Activated naive CD8-positive, alpha-beta T cell treated with anti-CD3 and anti-CD28 coated beads for 36 hours (primary cell): ENCODE results near the gene RAET1E. TPM values are rescaled to one million over a fixed set of nuclear protein-coding genes. Genes with fewer than 3 reads are reported as not detected.
A peak's percentile ranks its signal among the peaks of the same experiment; 100 is the strongest.

Experiments
- DNase-seq: peaks from one replicate; pipeline ENCODE4 v3.0.0; 2021
- H3K27ac Mint-ChIP-seq: one replicate; pipeline ENCODE4 v1.8.0; 2022; ENCODE audit warnings: mild to moderate bottlenecking, moderate library complexity, mixed read lengths
- H3K27me3 Mint-ChIP-seq: one replicate; pipeline ENCODE4 v1.8.0; 2022; ENCODE audit warnings: mild to moderate bottlenecking, mixed read lengths
- H3K36me3 Mint-ChIP-seq: one replicate; pipeline ENCODE4 v1.8.0; 2021; ENCODE audit warnings: mild to moderate bottlenecking, mixed read lengths
- H3K4me1 Mint-ChIP-seq: one replicate; pipeline ENCODE4 v1.8.0; 2021; ENCODE audit warnings: mixed read lengths
- H3K4me3 Mint-ChIP-seq: one replicate; pipeline ENCODE4 v1.8.0; 2022; ENCODE audit warnings: mild to moderate bottlenecking, moderate library complexity, mixed read lengths
- H3K9me3 Mint-ChIP-seq: one replicate; pipeline ENCODE4 v1.8.0; 2022; ENCODE audit warnings: mixed read lengths
- total RNA-seq, 2 experiments: library from RNA; stranded (reverse); gene quantifications; one replicate each; pipeline ENCODE4 v1.2.3, GENCODE V29; 2021

Gene RAET1E
- total RNA-seq, 2 experiments from 2014 or later: not detected

- no peak for DNase-seq
- Mint-ChIP-seq H3K27me3 (peaks cover 4% of the 10 kb centered on the region), H3K4me3 (no peak overlapping the region), H3K9me3 (peaks cover 9% of the 10 kb centered on the region), H3K27ac (no peak overlapping the region), H3K4me1 (no peaks in the 10 kb centered on the region), H3K36me3 (no peaks in the 10 kb centered on the region)
Measured at GRCh38 chr6:149905911-149906371, 8.0 kb upstream of the RAET1E start.

DNA sequence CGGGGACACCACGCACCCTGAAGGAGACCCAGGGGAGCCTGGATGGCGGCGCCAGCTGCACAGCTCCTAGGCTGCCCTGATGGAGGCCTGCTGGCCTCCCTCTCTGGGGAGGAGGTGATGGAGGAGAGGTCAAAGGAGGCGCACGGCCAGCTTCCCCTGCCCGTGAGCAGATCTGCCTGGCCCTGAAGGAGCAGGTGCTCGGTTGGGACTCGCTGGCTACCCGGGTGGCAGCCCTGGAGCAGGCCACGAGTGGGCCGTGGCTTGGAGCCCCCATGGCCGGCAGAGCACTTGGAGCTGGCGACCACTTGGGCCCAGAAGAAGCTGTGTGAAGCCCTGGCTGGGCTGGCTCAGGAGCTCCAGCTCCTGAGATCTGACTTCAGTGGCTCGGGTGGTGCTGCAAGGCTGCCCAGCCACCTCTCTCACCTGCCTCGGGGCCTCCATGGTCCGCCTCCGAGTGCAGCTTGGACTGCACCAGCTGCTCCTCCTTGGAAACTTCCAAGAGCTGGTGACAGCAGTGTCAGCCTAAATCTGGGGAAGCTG, 7.5 kb upstream of the RAET1E start:
- Mint-ChIP-seq H3K27me3 (peaks cover 4% of the 10 kb centered on the region), H3K36me3 (no peaks in the 10 kb centered on the region), H3K9me3 (peaks cover 9% of the 10 kb centered on the region), H3K27ac (no peak overlapping the region), H3K4me1 (no peaks in the 10 kb centered on the region), H3K4me3 (no peak overlapping the region)
- no peak for DNase-seq

DNA sequence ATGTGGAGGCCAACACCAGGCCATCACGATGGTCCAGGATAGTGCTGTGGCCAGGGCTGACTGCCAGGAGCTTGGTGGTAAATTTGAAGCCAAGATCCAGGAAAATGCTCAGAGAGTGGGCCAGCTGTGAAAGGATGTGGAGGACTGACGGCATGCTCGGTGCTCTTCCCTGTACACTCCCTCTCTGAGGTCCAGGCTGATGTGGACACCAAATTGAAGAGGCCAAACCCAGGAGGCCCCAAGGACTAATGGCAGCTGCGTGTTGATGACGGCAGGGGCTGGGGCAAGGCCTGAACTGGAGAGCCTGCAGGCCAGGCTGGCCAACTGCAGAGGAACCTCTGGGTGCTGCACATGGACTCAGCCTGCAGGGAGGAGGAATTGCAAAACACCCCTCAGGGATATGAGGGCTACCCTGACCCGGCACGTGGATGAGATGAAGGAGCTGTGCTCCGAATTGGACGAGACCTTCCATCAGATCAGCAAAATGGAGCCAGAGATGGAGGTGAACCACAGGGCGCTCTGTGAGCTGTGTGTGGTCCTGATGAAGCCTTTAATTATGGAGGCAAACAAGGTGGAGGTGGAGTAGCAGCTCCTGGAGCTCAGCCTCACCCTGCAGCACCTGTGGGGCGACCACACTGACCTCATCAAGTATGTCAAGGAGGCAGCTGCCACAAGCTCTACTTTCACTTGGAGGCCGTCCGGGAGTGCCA, 6.9 kb upstream of the RAET1E start:
- no peaks in the 10 kb centered on the region for H3K36me3 Mint-ChIP-seq
- H3K4me1 Mint-ChIP-seq: no peaks in the 10 kb centered on the region
- H3K27me3 Mint-ChIP-seq: peaks cover 4% of the 10 kb centered on the region
- no peak for DNase-seq
- H3K9me3 Mint-ChIP-seq: peaks cover 9% of the 10 kb centered on the region
- H3K4me3 Mint-ChIP-seq: no peak overlapping the region
- no peak overlapping the region for H3K27ac Mint-ChIP-seq

DNA sequence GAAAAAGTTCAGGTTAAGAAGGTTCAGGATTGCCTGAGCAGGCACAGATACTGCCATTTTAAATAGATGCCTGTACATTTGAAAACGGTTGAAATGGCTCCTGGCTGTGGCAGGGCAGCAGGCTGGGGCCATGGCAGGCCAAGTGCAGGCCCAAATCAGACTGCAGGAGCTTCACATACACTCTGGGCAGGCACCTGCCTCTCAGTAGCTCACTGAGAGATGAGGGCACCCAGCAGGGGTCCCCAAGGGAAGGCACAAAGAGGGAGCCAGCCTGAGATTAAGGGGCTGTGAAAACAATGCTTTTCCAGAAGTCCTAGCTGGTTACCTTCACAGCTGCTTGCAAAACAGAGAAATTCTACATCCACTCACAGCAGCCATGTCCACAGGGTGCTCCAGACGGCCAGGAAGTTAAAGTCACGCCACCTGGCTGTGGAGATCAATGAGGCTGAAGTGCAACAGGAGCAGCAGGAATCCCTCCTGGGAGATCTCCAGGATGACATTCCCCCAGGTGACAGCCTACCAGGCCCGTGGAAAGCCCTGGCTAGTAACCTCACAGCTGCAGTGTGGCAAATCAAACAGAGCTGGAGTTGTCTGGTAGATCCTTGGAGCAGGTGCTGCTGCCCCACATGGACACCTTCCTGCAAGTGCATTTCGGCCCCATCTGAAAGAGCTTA, 6.2 kb upstream of the RAET1E start:
- Mint-ChIP-seq H3K4me3 (no peak overlapping the region), H3K9me3 (peaks cover 9% of the 10 kb centered on the region), H3K27ac (no peak overlapping the region), H3K36me3 (no peaks in the 10 kb centered on the region), H3K4me1 (no peaks in the 10 kb centered on the region), H3K27me3 (peaks cover 4% of the 10 kb centered on the region)
- no peak for DNase-seq

DNA sequence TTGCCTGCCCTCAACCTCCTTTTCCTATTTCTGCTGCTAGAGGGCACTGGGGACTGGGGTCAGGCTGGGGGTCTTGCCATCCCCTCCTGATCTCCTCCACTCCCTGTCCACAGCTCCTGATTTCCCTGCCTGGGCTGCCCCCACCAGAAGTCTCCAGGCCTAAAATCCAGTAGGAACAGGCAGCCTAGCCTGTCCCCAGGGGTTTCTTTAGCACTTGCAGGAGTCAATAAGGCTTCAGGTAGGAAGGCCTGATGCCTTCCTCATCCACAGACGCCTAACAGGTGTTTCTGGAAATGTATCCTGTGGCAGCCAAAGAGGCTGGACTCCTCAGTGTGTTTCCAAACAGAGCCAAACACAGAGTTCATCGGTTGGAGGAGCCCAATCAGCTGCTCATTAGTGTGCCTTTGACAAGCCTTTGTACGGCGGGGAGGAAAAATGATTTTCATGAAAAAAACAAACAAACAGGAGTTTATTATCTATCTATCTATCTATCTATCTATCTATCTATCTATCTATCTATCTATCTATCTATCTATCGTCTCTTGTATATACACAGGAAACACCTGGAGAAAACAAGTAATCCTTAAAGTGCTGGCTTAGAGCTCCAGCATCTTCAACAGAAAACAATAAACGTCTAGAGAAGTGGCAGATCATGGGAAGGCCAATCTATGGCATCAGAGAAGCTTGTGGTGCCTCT, 3.7 kb upstream of the RAET1E start:
- H3K27ac Mint-ChIP-seq: no peak overlapping the region
- peaks cover 4% of the 10 kb centered on the region for H3K27me3 Mint-ChIP-seq
- H3K9me3 Mint-ChIP-seq: no peaks in the 10 kb centered on the region
- H3K4me3 Mint-ChIP-seq: no peak overlapping the region
- no peak for DNase-seq
- no peaks in the 10 kb centered on the region for H3K36me3 Mint-ChIP-seq
- peaks cover 1% of the 10 kb centered on the region for H3K4me1 Mint-ChIP-seq

DNA sequence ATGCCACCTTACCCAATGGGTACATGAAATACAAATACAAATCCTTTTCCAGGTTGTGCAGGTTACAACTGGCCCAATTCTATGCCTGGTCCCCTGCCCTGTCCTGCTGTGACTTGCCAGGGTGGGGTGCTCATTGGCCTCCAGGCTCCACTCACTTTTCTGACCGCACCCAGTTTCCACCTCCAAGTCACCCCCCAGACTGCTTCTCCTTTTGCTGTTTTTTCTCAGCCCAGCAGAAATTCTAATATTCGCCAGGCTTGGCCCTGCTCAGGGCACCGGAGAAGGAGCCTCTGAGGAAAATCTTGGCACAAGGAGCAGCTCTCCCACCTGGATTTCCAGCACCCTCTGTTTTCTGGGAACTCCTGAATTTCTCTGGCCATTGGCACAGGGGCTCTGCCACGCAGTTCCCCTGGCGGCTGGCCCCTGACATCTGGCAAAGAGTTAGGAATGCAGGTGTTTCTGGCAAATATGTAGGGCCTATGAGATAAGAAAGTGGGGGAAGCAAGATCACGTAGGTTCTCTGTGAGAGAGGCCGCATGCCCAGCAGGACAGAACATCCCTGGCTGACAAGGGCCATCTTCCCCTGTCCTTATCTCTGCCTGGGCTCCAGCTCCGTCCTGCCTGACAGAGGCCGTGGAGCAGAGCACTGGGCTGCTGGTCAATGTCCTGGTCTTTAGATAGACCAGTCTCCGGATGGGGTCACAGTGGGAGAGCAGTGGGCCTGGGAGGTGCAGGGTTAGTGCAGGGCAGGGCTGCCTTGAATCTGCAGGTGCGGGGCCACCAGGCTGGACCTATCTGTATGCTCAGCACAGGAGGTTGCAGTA, 2.9 kb upstream of the RAET1E start:
- H3K4me1 Mint-ChIP-seq: peaks cover 8% of the 10 kb centered on the region
- H3K4me3 Mint-ChIP-seq: no peak overlapping the region
- H3K27ac Mint-ChIP-seq: no peak overlapping the region
- H3K27me3 Mint-ChIP-seq: peaks cover 4% of the 10 kb centered on the region
- no peak for DNase-seq
- H3K36me3 Mint-ChIP-seq: no peaks in the 10 kb centered on the region
- no peaks in the 10 kb centered on the region for H3K9me3 Mint-ChIP-seq

DNA sequence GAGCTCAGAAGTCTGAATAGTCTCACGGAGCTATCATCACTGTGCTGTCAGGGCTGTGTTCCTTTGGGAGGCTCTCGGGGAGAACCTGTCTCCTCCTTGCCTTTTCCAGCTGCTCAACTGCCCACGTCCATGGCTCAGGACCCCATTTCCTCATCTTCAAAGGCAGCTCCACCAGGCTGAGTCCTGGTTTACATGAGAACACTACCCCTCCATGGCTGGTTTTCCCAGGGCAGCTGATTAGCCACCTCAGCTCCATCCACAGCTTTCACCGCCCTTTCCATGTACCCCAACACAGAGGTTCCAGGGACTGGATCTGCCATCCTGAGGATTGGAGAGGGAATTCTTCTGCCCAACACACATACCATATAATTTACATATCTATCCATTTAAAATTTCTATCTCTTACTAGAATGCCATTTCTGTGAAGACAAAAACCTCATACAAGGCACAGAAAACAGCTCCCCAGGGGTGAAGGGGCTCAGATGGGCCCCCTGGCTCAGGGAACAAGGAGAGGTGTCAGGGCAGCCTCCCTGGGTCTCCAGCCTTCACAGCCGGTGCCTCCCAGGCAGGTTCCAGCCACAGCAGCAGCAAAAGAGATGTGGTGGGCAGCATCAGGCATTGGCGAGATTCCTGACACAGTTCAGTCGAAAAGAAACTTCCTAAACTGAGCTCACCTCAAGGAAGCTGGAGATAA, 2.2 kb upstream of the RAET1E start:
- no peak for DNase-seq
- Mint-ChIP-seq H3K36me3 (no peaks in the 10 kb centered on the region), H3K4me3 (no peak overlapping the region), H3K27ac (no peak overlapping the region), H3K27me3 (peaks cover 4% of the 10 kb centered on the region), H3K4me1 (peaks cover 11% of the 10 kb centered on the region), H3K9me3 (no peaks in the 10 kb centered on the region)

DNA sequence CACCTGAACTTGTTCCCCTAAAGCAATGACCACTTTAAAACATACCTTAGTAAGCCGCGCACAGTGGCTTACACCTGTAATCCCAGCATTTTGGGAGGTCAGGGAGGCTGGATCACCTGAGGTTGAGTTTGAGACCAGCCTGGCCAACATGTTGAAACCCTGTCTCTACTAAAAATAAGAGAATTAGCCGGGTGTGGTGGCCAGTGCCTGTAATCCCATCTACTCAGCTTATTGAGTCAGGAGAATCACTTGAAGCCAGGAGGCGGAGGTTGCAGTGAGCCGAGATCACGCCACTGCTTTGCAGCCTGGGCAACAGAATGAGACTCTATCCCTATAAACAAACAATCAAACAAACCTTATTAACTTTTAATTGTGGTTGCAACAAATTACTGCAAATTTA, 1.6 kb upstream of the RAET1E start:
- Mint-ChIP-seq H3K27ac (no peak overlapping the region), H3K36me3 (no peaks in the 10 kb centered on the region), H3K27me3 (peaks cover 4% of the 10 kb centered on the region), H3K9me3 (no peaks in the 10 kb centered on the region), H3K4me3 (no peak overlapping the region), H3K4me1 (peaks cover 11% of the 10 kb centered on the region)
- DNase-seq: no peak

GRCh38 chr6:149898966-149899365, 1.1 kb upstream of the RAET1E start:
- Mint-ChIP-seq H3K27ac (no peak overlapping the region), H3K4me1 (peaks cover 11% of the 10 kb centered on the region), H3K4me3 (no peak overlapping the region), H3K9me3 (no peaks in the 10 kb centered on the region), H3K27me3 (peaks cover 4% of the 10 kb centered on the region), H3K36me3 (no peaks in the 10 kb centered on the region)
- DNase-seq: no peak

- no peaks in the 10 kb centered on the region for H3K9me3 Mint-ChIP-seq
- peaks cover 11% of the 10 kb centered on the region for H3K4me1 Mint-ChIP-seq
- H3K27ac Mint-ChIP-seq: no peak overlapping the region
- no peaks in the 10 kb centered on the region for H3K36me3 Mint-ChIP-seq
- no peak overlapping the region for H3K4me3 Mint-ChIP-seq
- H3K27me3 Mint-ChIP-seq: no peaks in the 10 kb centered on the region
- no peak for DNase-seq
Measured at GRCh38 chr6:149897015-149897697, 757 bp downstream of the RAET1E start.

DNA sequence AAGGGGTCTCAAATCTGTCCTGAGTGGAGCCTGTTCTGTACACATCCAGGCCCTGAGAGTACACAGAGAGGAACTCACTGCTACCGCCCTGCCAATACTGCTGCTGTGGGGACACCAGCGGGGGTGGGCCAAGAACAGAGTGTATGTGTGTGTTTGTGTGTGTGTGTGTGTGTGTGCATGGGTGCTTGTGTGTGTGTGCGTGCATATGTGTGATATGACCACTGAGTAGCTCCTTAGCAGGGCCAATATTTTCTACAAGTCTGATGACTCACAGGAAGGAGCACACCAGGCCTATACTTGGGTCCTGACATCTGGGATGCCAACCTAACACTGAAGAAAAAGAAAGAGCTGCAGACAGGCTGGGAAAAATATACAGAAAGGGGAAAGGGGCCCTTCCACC, 1.4 kb downstream of the RAET1E start:
- Mint-ChIP-seq H3K27ac (no peak overlapping the region), H3K9me3 (no peaks in the 10 kb centered on the region), H3K4me3 (no peak overlapping the region), H3K27me3 (no peaks in the 10 kb centered on the region), H3K4me1 (peaks cover 11% of the 10 kb centered on the region), H3K36me3 (no peaks in the 10 kb centered on the region)
- DNase-seq: no peak

DNA sequence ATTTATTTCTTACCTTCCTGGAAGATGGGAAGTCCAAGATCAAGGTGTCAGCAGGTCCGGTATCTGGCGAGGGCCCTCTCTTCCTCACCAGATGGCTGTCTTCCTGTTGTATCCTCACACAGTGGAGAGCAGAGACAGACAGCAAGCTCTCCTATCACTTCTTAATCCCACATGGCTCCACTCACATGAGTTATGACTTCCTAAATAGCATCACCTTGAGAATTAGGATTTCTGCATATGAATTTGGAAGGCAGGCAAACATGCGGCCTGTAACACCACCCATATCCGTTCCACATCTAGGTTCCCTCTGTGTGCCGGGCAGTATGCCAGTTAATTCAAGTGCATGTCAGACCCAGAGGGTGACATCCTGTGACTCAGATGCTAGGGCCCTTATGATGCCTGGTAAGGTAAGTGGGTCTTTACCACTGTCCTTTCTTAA, 2.1 kb downstream of the RAET1E start:
- Mint-ChIP-seq H3K36me3 (no peaks in the 10 kb centered on the region), H3K4me1 (peaks cover 11% of the 10 kb centered on the region), H3K27me3 (no peaks in the 10 kb centered on the region), H3K4me3 (no peak overlapping the region), H3K27ac (no peak overlapping the region), H3K9me3 (no peaks in the 10 kb centered on the region)
- peak; percentile 33 for DNase-seq

GRCh38 chr6:149895048-149895590, 2.8 kb downstream of the RAET1E start:
- DNase-seq: no peak
- Mint-ChIP-seq H3K36me3 (no peaks in the 10 kb centered on the region), H3K9me3 (no peaks in the 10 kb centered on the region), H3K4me1 (peaks cover 11% of the 10 kb centered on the region), H3K27ac (no peak overlapping the region), H3K27me3 (no peaks in the 10 kb centered on the region), H3K4me3 (no peak overlapping the region)
